Measurements from ENCODE around the gene TLK2.
"Not testable (repeated sequence)": the region's sequence is repeated elsewhere in the genome, so short reads cannot be mapped to it uniquely, and the experiment has no call there.

The TLK2 gene

GRCh38 chr17:62478424-62478879, at the start of gene TLK2:
Gene TLK2 (plus strand): TSS chr17:62478825. CDS start chr17:62481126, 2,301 bp downstream.
- DNase-seq: peak; percentile 83

DNA sequence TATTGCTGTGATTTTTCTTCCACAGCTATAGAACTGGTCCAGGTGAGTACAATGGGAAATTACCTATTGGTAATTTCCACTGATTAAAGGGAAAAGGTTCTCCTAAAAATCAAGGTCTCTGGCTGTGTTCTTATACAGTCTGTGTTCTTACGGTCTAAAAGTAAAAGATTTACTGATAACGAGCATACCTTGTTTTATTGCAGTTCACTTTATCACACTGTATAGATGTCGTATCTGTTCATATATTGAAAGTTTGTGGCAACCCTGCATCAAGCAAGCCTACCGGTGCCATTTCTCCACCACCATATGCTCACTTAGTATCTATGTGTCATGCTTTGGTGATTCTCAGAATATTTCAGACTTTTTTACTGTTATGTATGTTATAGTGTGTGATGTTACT, 43.4 kb upstream of the TLK2 start:
- not testable (repeated sequence) for DNase-seq

DNA sequence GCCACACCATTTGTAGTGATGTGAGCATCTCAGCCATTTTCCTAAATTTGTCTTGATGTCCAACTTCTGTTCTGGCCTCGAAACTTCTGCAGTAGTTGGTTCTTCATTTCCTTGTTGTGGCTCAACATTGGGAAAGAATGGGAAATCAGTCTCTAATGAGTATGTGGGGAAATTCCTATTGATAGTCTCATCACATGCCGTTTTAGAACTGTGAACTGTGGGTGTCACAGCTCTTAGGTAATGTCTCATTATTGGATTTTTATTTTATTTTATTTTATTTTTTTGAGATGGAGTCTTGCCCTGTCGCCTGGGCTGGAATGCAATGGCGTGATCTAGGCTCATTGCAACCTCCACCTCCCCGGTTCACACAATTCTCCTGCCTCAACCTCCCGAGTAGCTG, 37.4 kb upstream of the TLK2 start:
- not testable (repeated sequence) for DNase-seq

GRCh38 chr17:62444063-62444462, 34.6 kb upstream of the TLK2 start:
- DNase-seq: no peak

DNA sequence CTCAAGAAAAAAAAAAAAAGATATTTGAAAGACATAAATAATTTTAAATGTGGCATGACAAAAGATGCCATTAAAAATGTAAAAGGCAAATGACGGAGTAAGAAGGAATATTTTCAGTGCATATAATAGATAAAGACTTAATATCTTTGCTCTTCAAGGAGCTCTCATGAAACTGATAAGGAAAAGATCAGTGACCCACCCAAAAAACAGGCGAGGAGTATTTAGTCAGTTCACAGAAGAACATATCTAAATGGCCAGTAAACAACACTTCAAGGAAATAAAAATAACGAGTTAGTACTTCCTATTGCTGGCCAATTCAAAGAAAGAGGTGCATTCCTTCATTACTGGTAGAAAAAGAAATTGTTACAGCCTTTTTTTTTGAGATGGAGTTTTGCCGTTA, 32.8 kb upstream of the TLK2 start:
- not testable (repeated sequence) for DNase-seq

DNA sequence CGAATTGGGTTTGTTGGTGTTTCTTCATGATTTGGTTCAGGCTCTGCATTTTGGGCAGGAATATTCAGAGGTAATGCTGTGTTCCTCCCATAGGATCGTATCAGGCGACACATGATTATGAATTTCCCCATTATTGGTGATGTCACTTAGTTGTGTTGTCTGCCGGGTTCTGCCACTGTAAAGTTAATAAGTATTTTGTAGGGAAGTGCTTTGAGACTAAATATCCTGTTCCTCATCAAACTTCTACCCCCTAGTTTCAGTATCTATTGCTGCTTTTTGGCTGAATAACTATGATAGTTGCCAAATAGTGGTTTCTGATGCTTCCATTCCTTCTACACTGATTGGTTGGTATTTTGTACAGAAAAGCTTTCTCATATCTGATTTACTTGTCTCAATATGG, 26.4 kb upstream of the TLK2 start:
- not testable (repeated sequence) for DNase-seq

DNA sequence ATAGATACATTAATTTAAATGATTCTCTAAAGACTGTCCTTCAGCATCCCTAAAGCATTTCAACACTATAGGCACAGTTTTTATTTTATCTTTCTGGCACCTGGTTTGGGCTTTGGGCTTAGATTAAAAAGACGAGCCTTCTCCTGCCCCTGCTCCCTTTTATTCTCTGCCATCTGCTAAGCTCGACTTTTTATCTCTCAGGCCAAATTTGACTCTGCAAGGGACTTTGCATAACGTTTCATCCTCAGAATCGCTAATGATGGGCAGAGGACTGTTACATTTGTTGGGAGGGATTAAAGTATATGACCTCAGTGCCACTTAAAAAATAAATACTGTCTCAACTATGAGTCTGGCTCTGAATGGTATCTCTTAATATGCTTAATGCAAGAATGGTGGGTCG, 25.6 kb upstream of the TLK2 start:
- DNase-seq: not testable (repeated sequence)

- DNase-seq: peak; percentile 73
Measured at GRCh38 chr17:62453656-62454055, 25.0 kb upstream of the TLK2 start.

DNA sequence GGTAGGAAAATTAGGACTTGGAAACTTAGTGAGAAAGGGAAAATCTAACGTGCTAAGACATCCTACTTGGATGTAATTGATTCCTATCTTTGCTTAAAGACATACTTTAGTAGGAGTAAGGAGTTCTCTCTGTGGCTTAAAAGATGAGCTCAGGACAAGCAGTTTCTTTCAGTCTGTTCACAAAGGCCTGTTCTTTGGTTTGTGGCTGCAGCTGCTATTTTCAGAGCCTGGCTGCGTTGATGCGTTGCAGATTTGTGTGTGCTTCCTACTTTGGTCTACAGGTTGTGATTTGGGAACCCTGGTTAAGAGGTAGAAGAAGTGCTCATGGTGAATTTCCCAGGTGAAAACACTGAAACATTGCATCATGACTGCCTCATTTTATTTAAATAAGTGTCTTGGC, 24.5 kb upstream of the TLK2 start:
- peak; percentile 65 for DNase-seq

- no peak for DNase-seq
Measured at GRCh38 chr17:62456016-62456415, 22.6 kb upstream of the TLK2 start.

DNA sequence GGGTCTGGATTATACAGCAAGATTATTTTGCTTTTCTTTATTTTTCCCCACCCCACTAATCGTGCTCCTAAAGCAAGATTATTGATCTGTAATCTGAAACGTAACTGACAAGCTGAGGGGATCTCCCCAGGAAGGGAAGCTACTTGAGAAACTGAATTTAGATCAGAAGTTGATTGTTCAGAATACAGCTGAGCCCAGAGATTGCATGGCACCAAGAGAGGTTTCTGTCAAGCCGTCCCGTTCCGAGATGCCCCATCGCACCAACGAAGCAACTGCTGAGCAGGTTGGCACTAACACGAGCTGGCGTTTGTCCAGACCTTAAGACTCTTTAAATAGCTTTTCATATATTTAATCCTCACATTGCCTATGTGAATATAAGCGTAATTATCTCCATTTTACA, 20.1 kb upstream of the TLK2 start:
- not testable (repeated sequence) for DNase-seq

DNA sequence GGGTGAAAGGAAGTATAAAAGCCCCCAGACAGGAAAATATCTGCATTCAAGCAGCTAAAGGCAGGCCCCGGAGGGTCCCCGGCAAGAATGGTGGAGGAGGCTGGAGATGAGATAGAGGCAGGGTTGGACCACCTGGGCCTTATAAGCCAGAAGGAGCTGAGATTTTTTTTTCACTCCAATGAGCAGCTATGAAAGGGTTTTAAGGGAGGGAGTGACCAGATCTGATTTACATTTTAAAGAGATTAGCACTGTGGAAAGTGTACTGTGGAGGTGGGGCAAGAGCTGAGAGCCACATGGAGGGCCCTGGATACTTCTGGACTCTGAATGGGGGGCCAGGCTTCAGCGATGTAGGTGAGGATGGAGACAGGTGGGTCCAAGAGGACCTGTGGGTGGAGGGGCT, 14.2 kb upstream of the TLK2 start:
- not testable (repeated sequence) for DNase-seq

- DNase-seq: not testable (repeated sequence)
Measured at GRCh38 chr17:62465271-62465670, 13.4 kb upstream of the TLK2 start.

GRCh38 chr17:62470666-62471379, 7.8 kb upstream of the TLK2 start:
- peak; percentile 98 for DNase-seq

DNA sequence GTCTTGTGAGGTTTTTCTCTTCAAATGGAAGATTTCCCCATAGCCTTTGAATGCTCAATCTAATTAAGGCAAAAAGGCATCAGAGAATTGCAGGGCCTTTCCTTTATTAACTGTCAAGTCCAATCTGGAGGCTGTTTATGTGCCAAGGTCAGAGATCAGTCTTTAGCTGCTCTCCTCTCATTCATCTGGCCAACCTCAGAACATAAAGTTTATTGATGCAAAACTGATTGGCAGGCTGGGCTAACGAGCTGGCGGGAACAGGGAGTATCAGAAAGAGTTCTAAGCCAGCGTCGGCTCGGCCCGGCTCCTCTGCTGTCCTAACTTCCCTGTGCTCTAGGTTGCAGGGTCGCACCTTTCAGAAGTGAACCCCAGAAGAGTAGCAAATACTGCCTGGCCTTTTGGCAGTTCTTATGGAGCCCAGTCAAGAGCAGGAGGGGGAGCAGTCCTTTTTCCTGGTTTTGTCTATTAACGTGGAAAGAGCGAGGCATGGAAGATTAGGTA, 7.2 kb upstream of the TLK2 start:
- DNase-seq: not testable (repeated sequence)

GRCh38 chr17:62473030-62473982, 5.3 kb upstream of the TLK2 start:
- DNase-seq: peak; percentile 13

GRCh38 chr17:62477111-62477510, 1.5 kb upstream of the TLK2 start:
- DNase-seq: not testable (repeated sequence)

GRCh38 chr17:62477718-62478408, 762 bp upstream of the TLK2 start:
- peak; percentile 25 for DNase-seq

DNA sequence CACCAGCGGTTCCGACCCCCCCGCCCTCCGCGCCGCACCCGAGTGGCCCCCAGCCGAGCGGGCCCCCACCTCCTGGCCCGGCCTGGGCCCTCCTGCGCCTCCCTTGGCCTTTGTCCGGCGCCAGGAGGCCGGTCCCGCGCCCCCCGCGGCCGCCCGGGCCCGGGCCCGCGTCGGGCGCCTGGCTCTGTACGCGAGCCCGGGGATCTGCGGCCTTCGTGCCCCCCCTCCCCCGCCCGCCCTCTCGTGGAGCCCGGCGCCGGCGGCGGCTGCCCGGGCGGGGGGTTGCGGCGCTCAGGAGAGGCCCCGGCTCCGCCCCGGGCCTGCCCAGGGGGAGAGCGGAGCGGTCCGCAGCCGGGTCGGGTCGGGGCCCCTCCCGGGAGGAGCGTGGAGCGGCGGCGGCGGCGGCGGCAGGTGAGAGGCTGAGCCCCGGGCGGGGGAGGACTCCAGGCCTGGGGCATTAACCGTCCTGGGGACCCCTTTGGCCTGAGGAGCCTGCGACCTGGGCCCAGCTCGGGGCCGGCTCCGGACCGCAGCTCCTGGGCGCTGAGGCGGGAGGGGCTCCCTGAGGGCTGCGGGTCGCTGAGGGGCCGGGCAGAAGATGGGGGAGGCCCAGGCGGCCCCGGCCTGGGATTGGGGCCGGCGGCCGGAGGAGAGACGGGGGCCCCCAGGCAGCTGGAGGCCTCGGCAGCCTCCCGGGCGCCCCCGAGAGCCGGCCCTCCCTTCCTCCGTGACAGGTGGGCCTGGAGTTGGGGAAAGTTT, 434 bp downstream of the TLK2 start:
- peak; percentile 34 for DNase-seq

DNA sequence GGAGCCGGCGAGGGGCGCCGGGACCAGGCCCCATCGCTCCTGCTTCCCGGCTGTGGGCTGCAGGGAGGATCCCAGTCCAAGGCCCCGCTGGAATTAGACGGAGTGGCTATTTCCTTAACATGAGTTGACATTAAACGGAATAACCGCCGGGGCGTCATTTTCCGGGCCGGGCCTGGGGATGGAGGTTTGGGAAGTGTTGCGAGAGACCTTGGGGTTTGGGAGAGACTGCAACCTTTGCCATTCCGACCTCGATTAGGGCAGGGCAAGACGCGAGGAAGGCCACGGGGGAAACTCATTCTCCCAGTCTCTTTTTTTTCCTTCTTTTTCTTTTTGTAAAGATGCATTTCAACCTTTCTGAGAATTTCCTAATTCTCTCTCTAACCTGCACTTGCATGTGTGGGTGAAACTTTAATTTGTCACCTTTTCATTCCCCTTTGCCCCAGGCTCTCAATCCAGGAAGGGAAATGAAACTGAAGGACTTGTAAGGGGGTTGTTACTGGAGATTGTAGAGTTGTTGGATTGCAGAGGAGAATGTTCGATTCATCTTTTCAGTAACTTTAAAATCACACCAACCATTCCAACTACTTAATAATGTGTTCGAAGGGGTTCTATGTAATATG, 1.1 kb downstream of the TLK2 start:
- DNase-seq: peak; percentile 14

- DNase-seq: not testable (repeated sequence)
Measured at GRCh38 chr17:62482553-62482952, 3.9 kb downstream of the TLK2 start.

DNA sequence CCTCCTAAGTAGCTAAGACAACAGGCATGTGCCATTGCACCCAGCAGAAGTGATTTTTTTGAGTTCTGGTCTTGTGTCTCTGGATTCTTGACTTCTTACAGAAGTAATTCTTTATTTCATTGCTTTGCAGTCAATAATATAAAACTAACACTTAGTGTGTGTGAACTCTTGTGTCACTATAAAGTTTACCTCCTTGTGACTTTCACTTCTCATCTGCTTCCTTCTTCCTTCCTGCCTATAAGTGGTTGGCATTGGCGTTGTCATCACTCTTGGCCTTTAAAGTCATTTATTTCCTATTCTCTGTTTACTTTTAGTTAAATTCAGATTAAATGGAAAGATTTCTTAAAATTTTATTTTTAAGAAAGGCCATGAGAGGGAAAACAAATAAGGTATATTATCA, 12.4 kb downstream of the TLK2 start:
- DNase-seq: not testable (repeated sequence)

All from RPMI8226 (cell line).